OCI-LY3 (cell line): Measurements from ENCODE around the gene TECPR2.

ENCODE experiments used
- H2AFZ ChIP-seq: fragments of 200-600, 300-600 bp; shearing (Covaris generic); 2 replicates; pipeline ENCODE4 v1.6.0; 2014; ENCODE audit warnings: antibody characterized with exemption, low read depth, low read length
- H3K27ac ChIP-seq: fragments of 200-600, 300-600 bp; sonication (generic); 2 replicates; pipeline ENCODE4 v1.5.1; 2014; ENCODE audit warnings: mild to moderate bottlenecking, low read length, moderate library complexity, mixed read lengths
- H3K27me3 ChIP-seq: fragments of 200-600, 300-600 bp; sonication (generic); 2 replicates; pipeline ENCODE4 v1.6.1; 2014; ENCODE audit warnings: low read depth, low read length, mixed read lengths
- H3K36me3 ChIP-seq: fragments of 200-600, 300-600 bp; sonication (generic); replicated peaks from 2 replicates; pipeline ENCODE3; 2014; ENCODE audit warnings: low read depth, low read length, mixed read lengths
- H3K4me1 ChIP-seq: fragments of 300-600, 200-600 bp; sonication (generic); 2 replicates; pipeline ENCODE4 v1.6.1; 2014; ENCODE audit warnings: low read length, mixed read lengths
- H3K4me2 ChIP-seq: fragments of 200-600, 300-600 bp; sonication (generic); 2 replicates; pipeline ENCODE4 v1.6.1; 2014; ENCODE audit warnings: low read length, mixed read lengths
- H3K4me3 ChIP-seq: fragments of 300-600, 200-600 bp; sonication (generic); 2 replicates; pipeline ENCODE4 v1.5.1; 2014; ENCODE audit warnings: antibody characterized with exemption, mild to moderate bottlenecking, low read length, moderate library complexity
- H3K79me2 ChIP-seq: fragments of 300-600, 200-600 bp; shearing (Covaris generic); 2 replicates; pipeline ENCODE4 v1.6.1; 2014; ENCODE audit warnings: mild to moderate bottlenecking, low read length, mixed read lengths
- H3K9ac ChIP-seq: fragments of 300-600, 200-600 bp; shearing (Covaris generic); 2 replicates; pipeline ENCODE4 v1.6.0; 2014; ENCODE audit warnings: mild to moderate bottlenecking, low read length, moderate library complexity
- H3K9me3 ChIP-seq: fragments of 200-600, 300-600 bp; shearing (Covaris generic); 2 replicates; pipeline ENCODE4 v1.6.1; 2014; ENCODE audit warnings: low read length, mixed read lengths; ENCODE audit not compliant: insufficient read depth
- H4K20me1 ChIP-seq: fragments of 200-600, 300-600 bp; sonication (generic); 2 replicates; pipeline ENCODE4 v1.6.1; 2016; ENCODE audit warnings: low read length, mixed read lengths; ENCODE audit not compliant: insufficient read depth
- CTCF ChIP-seq: fragments of 200-600, 300-600 bp; sonication (generic); IDR thresholded peaks from 2 replicates; pipeline ENCODE4 v1.5.1; 2014; ENCODE audit warnings: antibody characterized with exemption, low read length, low read depth
- EZH2phosphoT487 ChIP-seq: fragments of 200-600 bp; shearing (Covaris generic); IDR thresholded peaks from 2 replicates; pipeline ENCODE4 v1.6.1; 2018; ENCODE audit warnings: antibody characterized with exemption, mixed run types, low read depth

TECPR2 gene

GRCh38 chr14:102544046-102544746 lies 181.5 kb downstream of the TECPR2 start:
- H3K4me1 ChIP-seq = peaks cover 8% of the 10 kb centered on the region
- H3K27me3 ChIP-seq = peaks cover 27% of the 10 kb centered on the region
- no peak overlapping the region for H3K9ac ChIP-seq
- H3K79me2 ChIP-seq = no peaks in the 10 kb centered on the region
- no peak overlapping the region for H2AFZ ChIP-seq
- H3K36me3 ChIP-seq = no peaks in the 10 kb centered on the region
- no peak for TF ChIP-seq CTCF
- TF ChIP-seq EZH2phosphoT487 = no peak
- no peak overlapping the region for H3K4me3 ChIP-seq
- no peak overlapping the region for H3K27ac ChIP-seq
- no peaks in the 10 kb centered on the region for H4K20me1 ChIP-seq
- H3K9me3 ChIP-seq = no peaks in the 10 kb centered on the region
- 0 out of 2 replicates have a peak overlapping the region, but pooled peaks have one; percentile 11 for H3K4me2 ChIP-seq

GRCh38 chr14:102544747-102545460 lies 182.2 kb downstream of the TECPR2 start:
- Histone ChIP-seq H3K4me2 (no peak overlapping the region), H3K9ac (no peak overlapping the region), H3K4me1 (peaks cover 8% of the 10 kb centered on the region)

GRCh38 chr14:102545461-102546265 lies 182.9 kb downstream of the TECPR2 start:
- Histone ChIP-seq H3K9ac (no peak overlapping the region), H3K27ac (no peak overlapping the region), H3K4me3 (no peak overlapping the region), H4K20me1 (no peaks in the 10 kb centered on the region), H3K4me2 (no peak overlapping the region), H2AFZ (no peak overlapping the region), H3K79me2 (no peaks in the 10 kb centered on the region), H3K9me3 (no peaks in the 10 kb centered on the region), H3K27me3 (peaks cover 27% of the 10 kb centered on the region), H3K4me1 (peaks cover 4% of the 10 kb centered on the region), H3K36me3 (no peaks in the 10 kb centered on the region)
- no peak for TF ChIP-seq EZH2phosphoT487
- no peak for TF ChIP-seq CTCF

More at GRCh38 chr14:102544747-102545460, 182.2 kb downstream of the TECPR2 start:
- Histone ChIP-seq H3K27me3 (peaks cover 27% of the 10 kb centered on the region), H3K79me2 (no peaks in the 10 kb centered on the region), H2AFZ (no peak overlapping the region), H3K36me3 (no peaks in the 10 kb centered on the region), H3K4me3 (no peak overlapping the region), H3K9me3 (no peaks in the 10 kb centered on the region), H3K27ac (no peak overlapping the region), H4K20me1 (no peaks in the 10 kb centered on the region)
- TF ChIP-seq EZH2phosphoT487 = no peak
- no peak for TF ChIP-seq CTCF
